ENCODE results near the gene C3AR1.

DNA sequence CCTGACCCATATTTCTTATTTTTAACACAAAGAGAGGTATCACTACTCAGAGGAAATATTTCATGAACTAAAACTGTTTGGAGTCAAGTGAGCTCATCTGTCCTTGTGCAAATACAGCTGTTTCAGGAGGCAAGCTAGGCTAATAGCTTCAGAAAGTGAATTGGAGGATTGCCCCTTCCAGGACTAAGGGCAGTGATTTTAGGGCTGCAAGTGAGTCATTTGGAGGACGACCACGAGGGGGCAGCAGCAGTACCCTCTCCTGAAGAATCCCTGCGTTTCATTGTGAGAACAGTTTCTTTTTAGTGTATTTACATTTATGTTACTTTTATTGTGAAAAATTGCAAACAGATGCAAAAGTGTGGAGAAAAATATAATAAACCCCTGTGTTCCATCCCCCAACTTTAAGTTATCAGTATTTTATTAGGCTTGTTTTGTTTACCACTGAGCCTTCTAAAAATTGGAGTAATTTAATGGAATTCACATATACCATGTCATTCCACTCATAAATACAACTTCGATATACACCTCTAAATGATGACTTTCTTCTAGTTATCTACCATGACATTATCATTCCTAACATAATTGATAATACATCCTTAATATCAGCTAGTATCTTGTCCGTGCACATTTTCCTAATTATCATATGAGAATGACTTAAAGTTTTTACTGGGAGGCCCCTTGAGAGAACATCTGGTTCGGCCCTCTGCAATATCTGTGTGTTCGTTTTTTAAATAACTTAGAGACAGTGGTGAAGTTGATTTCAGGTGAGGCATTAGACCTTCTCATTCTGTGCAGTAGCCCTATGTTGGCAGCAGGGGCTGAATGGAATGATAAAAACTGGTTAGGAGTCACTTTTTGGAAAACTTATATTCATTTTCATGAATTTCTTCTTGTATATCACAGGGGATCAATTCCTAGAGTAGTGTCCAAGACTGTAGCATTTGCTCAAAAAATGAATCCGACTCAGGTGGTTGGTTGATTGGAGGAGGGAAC lies 19.9 kb downstream of the C3AR1 start:
- TF ChIP-seq, protein P1, sequence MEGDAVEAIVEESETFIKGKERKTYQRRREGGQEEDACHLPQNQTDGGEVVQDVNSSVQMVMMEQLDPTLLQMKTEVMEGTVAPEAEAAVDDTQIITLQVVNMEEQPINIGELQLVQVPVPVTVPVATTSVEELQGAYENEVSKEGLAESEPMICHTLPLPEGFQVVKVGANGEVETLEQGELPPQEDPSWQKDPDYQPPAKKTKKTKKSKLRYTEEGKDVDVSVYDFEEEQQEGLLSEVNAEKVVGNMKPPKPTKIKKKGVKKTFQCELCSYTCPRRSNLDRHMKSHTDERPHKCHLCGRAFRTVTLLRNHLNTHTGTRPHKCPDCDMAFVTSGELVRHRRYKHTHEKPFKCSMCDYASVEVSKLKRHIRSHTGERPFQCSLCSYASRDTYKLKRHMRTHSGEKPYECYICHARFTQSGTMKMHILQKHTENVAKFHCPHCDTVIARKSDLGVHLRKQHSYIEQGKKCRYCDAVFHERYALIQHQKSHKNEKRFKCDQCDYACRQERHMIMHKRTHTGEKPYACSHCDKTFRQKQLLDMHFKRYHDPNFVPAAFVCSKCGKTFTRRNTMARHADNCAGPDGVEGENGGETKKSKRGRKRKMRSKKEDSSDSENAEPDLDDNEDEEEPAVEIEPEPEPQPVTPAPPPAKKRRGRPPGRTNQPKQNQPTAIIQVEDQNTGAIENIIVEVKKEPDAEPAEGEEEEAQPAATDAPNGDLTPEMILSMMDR (conservative IDR thresholded peaks at IDR 0.05 in 1 of 2, IDR thresholded peaks at IDR 0.05 in 1 of 2; ENCODE audit: extremely low read depth in 1 of 2, insufficient read depth in 1 of 2, low read depth in 1 of 2, low read length in 2 of 2), result peak; percentile 89 to 91
- no peak for TF ChIP-seq EZH2 (IDR thresholded peaks at IDR 0.05; ENCODE audit: borderline replicate concordance, low read length)

Measured in mammary epithelial cell (primary cell).